Keratinocyte (primary cell): ENCODE results near the gene ABCD1.

Experiments
- CTCF ChIP-seq, 3 experiments: IDR thresholded peaks in 1 of 3; conservative IDR thresholded peaks in 1 of 3; optimal IDR thresholded peaks in 1 of 3; 2 replicates in 2 of 3; 3 replicates in 1 of 3; pipeline versions ENCODE3 to v1.5.1; 2011; ENCODE audit warnings: low read length in 3 of 3, mild to moderate bottlenecking in 3 of 3, moderate library complexity in 2 of 3, control low read depth in 1 of 3, inconsistent platforms in 1 of 3; ENCODE audit not compliant: insufficient read depth in 2 of 3; ENCODE audit errors: extremely low read depth in 1 of 3
- EZH2 ChIP-seq: IDR thresholded peaks from one replicate; pipeline ENCODE4 v1.6.1; 2012; ENCODE audit warnings: inconsistent platforms, mild to moderate bottlenecking, low read length, moderate library complexity

GRCh38 chrX:153714256-153714655 lies 10.4 kb upstream of the ABCD1 start:
- no peak for TF ChIP-seq CTCF (optimal IDR thresholded peaks at IDR 0.05 in 1 of 3, IDR thresholded peaks at IDR 0.05 in 1 of 3, conservative IDR thresholded peaks at IDR 0.05 in 1 of 3; ENCODE audit: extremely low read depth in 1 of 3, insufficient read depth in 2 of 3, low read length in 3 of 3)
- no peak for TF ChIP-seq EZH2
